Mesodermal cell (in vitro differentiated cells): ENCODE data around the gene CYP27A1.
"Not testable (repeated sequence)": the region's sequence is repeated elsewhere in the genome, so short reads cannot be mapped to it uniquely, and the experiment has no call there.

Experiments used
- H3K27ac ChIP-seq: 2 replicates; pipeline ENCODE4 v1.7.0; 2013; ENCODE audit warnings: mild to moderate bottlenecking, low read depth, low read length, moderate library complexity; ENCODE audit not compliant: severe bottlenecking
- H3K36me3 ChIP-seq: 2 replicates; pipeline ENCODE4 v1.7.1; 2013; ENCODE audit warnings: mild to moderate bottlenecking, low read length, moderate library complexity; ENCODE audit not compliant: control insufficient read depth, insufficient read depth
- H3K4me1 ChIP-seq: one replicate; pipeline ENCODE4 v1.7.1; 2013; ENCODE audit warnings: mild to moderate bottlenecking, low read length; ENCODE audit not compliant: insufficient read depth, control insufficient read depth, poor library complexity, severe bottlenecking
- H3K4me3 ChIP-seq: 2 replicates; pipeline ENCODE4 v1.7.0; 2013; ENCODE audit warnings: low read length, control low read depth, mild to moderate bottlenecking; ENCODE audit not compliant: insufficient read depth, poor library complexity, severe bottlenecking; ENCODE audit errors: extremely low read depth
- H3K9me3 ChIP-seq: 2 replicates; pipeline ENCODE4 v1.7.1; 2013; ENCODE audit warnings: mild to moderate bottlenecking, low read length, moderate library complexity; ENCODE audit not compliant: control insufficient read depth
- whole genome bisulfite sequencing, 2 experiments: methylation state at CpG; one replicate each; pipeline ENCODE4 v1.1.5; 2013; ENCODE audit warnings: missing lambda C conversion rate in 2 of 2; ENCODE audit not compliant: insufficient coverage in 2 of 2; 5-methylcytosine and 5-hydroxymethylcytosine counted together

Gene CYP27A1

GRCh38 chr2:218831378-218831990 is 49.5 kb downstream of the CYP27A1 start, which contains the start of gene PRKAG3:
Gene PRKAG3 (minus strand): TSS chr2:218831803.
- peaks cover 5% of the 10 kb centered on the region for H3K4me1 ChIP-seq
- no peak within 1 kb of the TSS for H3K4me3 ChIP-seq
- H3K36me3 ChIP-seq, result no peaks in the 10 kb centered on the region
- WGBS, 2 experiments, result 85 to 92% methylated on average over 15 to 17 of the region's 18 CpGs
- H3K9me3 ChIP-seq, result no peaks in the 10 kb centered on the region
- H3K27ac ChIP-seq, result no peak within 1 kb of the TSS

GRCh38 chr2:218832081-218832480 is 50.1 kb downstream of the CYP27A1 start:
- H3K4me3 ChIP-seq, result no peak overlapping the region
- 91 to 96% methylated on average over 3 of the region's 3 CpGs for WGBS, 2 experiments
- peaks cover 5% of the 10 kb centered on the region for H3K4me1 ChIP-seq
- no peak overlapping the region for H3K27ac ChIP-seq
- no peaks in the 10 kb centered on the region for H3K9me3 ChIP-seq
- no peaks in the 10 kb centered on the region for H3K36me3 ChIP-seq

GRCh38 chr2:218832520-218832919 is 50.6 kb downstream of the CYP27A1 start:
- Histone ChIP-seq H3K27ac (no peak overlapping the region), H3K36me3 (no peaks in the 10 kb centered on the region), H3K4me3 (no peak overlapping the region), H3K4me1 (peaks cover 5% of the 10 kb centered on the region), H3K9me3 (no peaks in the 10 kb centered on the region)
- WGBS, 2 experiments, result 100% methylated on average over 2 of the region's 3 CpGs; no CpG with 5 or more reads in 1 of the 2 experiments

GRCh38 chr2:218833023-218833609 is 51.2 kb downstream of the CYP27A1 start:
- 89 to 100% methylated on average over 1 to 3 of the region's 4 CpGs for WGBS, 2 experiments

GRCh38 chr2:218834685-218835084 is 52.7 kb downstream of the CYP27A1 start:
- Histone ChIP-seq H3K9me3 (no peaks in the 10 kb centered on the region), H3K36me3 (no peaks in the 10 kb centered on the region), H3K4me3 (no peak overlapping the region), H3K27ac (no peak overlapping the region), H3K4me1 (peaks cover 10% of the 10 kb centered on the region)
- 62 to 73% methylated on average over 3 to 4 of the region's 4 CpGs for WGBS, 2 experiments

More at GRCh38 chr2:218833023-218833609, 51.2 kb downstream of the CYP27A1 start:
- Histone ChIP-seq H3K9me3 (no peaks in the 10 kb centered on the region), H3K4me1 (peaks cover 5% of the 10 kb centered on the region), H3K36me3 (no peaks in the 10 kb centered on the region), H3K27ac (no peak overlapping the region), H3K4me3 (no peak overlapping the region)

- H3K9me3 ChIP-seq, result no peaks in the 10 kb centered on the region
Measured at GRCh38 chr2:218837495-218837894, 55.5 kb downstream of the CYP27A1 start.

GRCh38 chr2:218839430-218839829 is 57.5 kb downstream of the CYP27A1 start:
- Histone ChIP-seq H3K27ac (no peak overlapping the region), H3K4me1 (peaks cover 5% of the 10 kb centered on the region), H3K4me3 (no peak overlapping the region), H3K9me3 (no peaks in the 10 kb centered on the region), H3K36me3 (no peaks in the 10 kb centered on the region)
- WGBS, 2 experiments, result 73 to 90% methylated on average over 4 of the region's 4 CpGs

More at GRCh38 chr2:218837495-218837894, 55.5 kb downstream of the CYP27A1 start:
- Histone ChIP-seq H3K36me3 (no peaks in the 10 kb centered on the region), H3K27ac (no peak overlapping the region), H3K4me3 (no peak overlapping the region), H3K4me1 (peaks cover 7% of the 10 kb centered on the region)
- no CpG with 5 or more reads among the region's 2 CpGs for WGBS, 2 experiments

- no peak overlapping the region for H3K27ac ChIP-seq
- H3K4me3 ChIP-seq, result no peak overlapping the region
- no CpG with 5 or more reads among the region's 1 CpG for WGBS, 2 experiments
- H3K36me3 ChIP-seq, result no peaks in the 10 kb centered on the region
- no peaks in the 10 kb centered on the region for H3K9me3 ChIP-seq
- H3K4me1 ChIP-seq, result peaks cover 5% of the 10 kb centered on the region
Measured at GRCh38 chr2:218839888-218840287, 57.9 kb downstream of the CYP27A1 start.

- H3K9me3 ChIP-seq, H3K27ac ChIP-seq, H3K36me3 ChIP-seq, H3K4me3 ChIP-seq, H3K4me1 ChIP-seq: not testable (repeated sequence)
- WGBS, 2 experiments, result 100% methylated on average over 2 of the region's 5 CpGs; no CpG with 5 or more reads in 1 of the 2 experiments
Measured at GRCh38 chr2:218844334-218844733, 62.4 kb downstream of the CYP27A1 start.

- WGBS, 2 experiments, result 84 to 100% methylated on average over 2 to 4 of the region's 18 CpGs
- H3K4me1 ChIP-seq, result not testable (repeated sequence)
Measured at GRCh38 chr2:218846963-218847362, 65.0 kb downstream of the CYP27A1 start.

GRCh38 chr2:218849721-218850120 is 67.8 kb downstream of the CYP27A1 start:
- Histone ChIP-seq H3K36me3 (no peaks in the 10 kb centered on the region), H3K27ac (no peak overlapping the region), H3K4me1 (no peaks in the 10 kb centered on the region), H3K4me3 (no peak overlapping the region), H3K9me3 (no peaks in the 10 kb centered on the region)
- WGBS, 2 experiments, result 69% methylated on average over 7 of the region's 7 CpGs

More at GRCh38 chr2:218846963-218847362, 65.0 kb downstream of the CYP27A1 start:
- H3K9me3 ChIP-seq, H3K4me3 ChIP-seq, H3K27ac ChIP-seq, H3K36me3 ChIP-seq: not testable (repeated sequence)
